ENCODE results near the gene MSL3B.

The MSL3B gene

GRCh38 chr2:233867993-233868532 lies at the start of gene MSL3B (continued):
- TF ChIP-seq ELK3 (CRISPR knock-in tag; IDR thresholded peaks at IDR 0.05): no peak
- TF ChIP-seq RREB1 (CRISPR knock-in tag; IDR thresholded peaks at IDR 0.05): no peak
- no peak for TF ChIP-seq ZNF512 (tag; IDR thresholded peaks at IDR 0.05)
- no peak for TF ChIP-seq MXD1 (CRISPR knock-in tag; IDR thresholded peaks at IDR 0.05; ENCODE audit: borderline replicate concordance, poor library complexity, severe bottlenecking)
- no peak for TF ChIP-seq SMARCE1 (IDR thresholded peaks at IDR 0.05)
- 0 out of 2 replicates have a peak, but pooled peaks have one; percentile 52 for TF ChIP-seq ZNF592 (IDR thresholded peaks at IDR 0.05)
- no peak for TF ChIP-seq ZNF3 (CRISPR knock-in tag; IDR thresholded peaks at IDR 0.05)
- TF ChIP-seq BRF2 (IDR thresholded peaks at IDR 0.05; ENCODE audit: borderline replicate concordance, insufficient read depth, insufficient read length): no peak
- TF ChIP-seq NR2C2 (CRISPR knock-in tag; IDR thresholded peaks at IDR 0.05): no peak
- TF ChIP-seq NR2C2 (tag; IDR thresholded peaks at IDR 0.05): no peak
- no peak for TF ChIP-seq ZNF668 (CRISPR knock-in tag; IDR thresholded peaks at IDR 0.05)
- peak; percentile 54 for TF ChIP-seq RBBP5 (IDR thresholded peaks at IDR 0.05; ENCODE audit: borderline replicate concordance, insufficient read depth, low read length, poor library complexity, severe bottlenecking)

Data from K562 (cell line).